HEK293T (cell line): ENCODE measurements around the gene THAP3.
"Not testable (repeated sequence)": the region's sequence is repeated elsewhere in the genome, so short reads cannot be mapped to it uniquely, and the experiment has no call there.

ENCODE experiments used
- FOXM1 ChIP-seq: fragments of 450-650 bp; IDR thresholded peaks from 2 replicates; pipeline ENCODE4 v1.6.1; 2017; ENCODE audit warnings: mild to moderate bottlenecking, borderline replicate concordance
- SP1 ChIP-seq: fragments of 450-650 bp; IDR thresholded peaks from 2 replicates; pipeline ENCODE4 v1.6.1; 2017

DNA sequence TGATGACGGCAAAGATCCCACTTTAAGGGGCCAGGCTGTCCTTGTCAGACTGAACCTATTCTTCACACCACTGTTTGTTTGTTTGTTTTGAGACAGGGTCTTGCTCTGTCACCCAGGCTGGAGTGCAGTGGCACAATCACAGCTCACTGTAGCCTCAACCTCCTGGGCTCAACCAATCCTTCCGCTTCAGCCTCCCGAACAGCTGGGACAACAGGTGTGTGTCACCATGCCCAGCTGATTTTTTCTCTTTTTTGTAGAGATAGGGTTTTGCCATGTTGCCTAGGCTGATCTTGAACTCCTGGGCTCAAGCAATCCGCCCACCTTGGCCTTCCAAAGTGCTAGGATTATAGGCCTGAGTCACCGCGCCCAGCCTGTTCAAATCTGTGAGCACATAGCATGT is 12.1 kb downstream of the THAP3 start:
- not testable (repeated sequence) for TF ChIP-seq FOXM1, SP1
